Neural crest cell (in vitro differentiated cells): ENCODE results near the gene PDE11A. TPM values are rescaled to one million over a fixed set of nuclear protein-coding genes. Genes with fewer than 3 reads are reported as not detected.

Experiments used
- DNase-seq: peaks from one replicate; pipeline ENCODE4 v3.0.0; 2021; ENCODE audit warnings: low read depth, mixed read lengths, low spot score
- H3K27ac Mint-ChIP-seq: one replicate; pipeline ENCODE4 v1.8.0; 2021; ENCODE audit warnings: mild to moderate bottlenecking, mixed read lengths; ENCODE audit not compliant: unreplicated experiment
- H3K27me3 Mint-ChIP-seq: 2 replicates; pipeline ENCODE4 v1.8.0; 2021; ENCODE audit warnings: low read depth, mild to moderate bottlenecking, mixed read lengths
- H3K36me3 Mint-ChIP-seq: 2 replicates; pipeline ENCODE4 v1.8.0; 2021; ENCODE audit warnings: low read depth, mild to moderate bottlenecking, mixed read lengths
- H3K4me1 Mint-ChIP-seq: 2 replicates; pipeline ENCODE4 v1.8.0; 2021; ENCODE audit warnings: mixed read lengths
- H3K4me3 Mint-ChIP-seq: one replicate; pipeline ENCODE4 v1.8.0; 2021; ENCODE audit warnings: mild to moderate bottlenecking, mixed read lengths
- H3K9me3 Mint-ChIP-seq: 2 replicates; pipeline ENCODE4 v1.8.0; 2021; ENCODE audit warnings: mixed read lengths
- total RNA-seq: library from RNA; stranded (reverse); gene quantifications from 2 replicates; pipeline ENCODE4 v1.2.1, GENCODE V29; 2021
- TF ChIP-seq, protein P1 (sequence below): fragments of 200-600 bp; sonication (generic); conservative IDR thresholded peaks from 2 replicates; pipeline ENCODE4 v1.5.0; 2021; ENCODE audit warnings: antibody characterized with exemption, mild to moderate bottlenecking

Gene PDE11A
- total RNA-seq, 1 donor from 2014 or later = 0.28 TPM

DNA sequence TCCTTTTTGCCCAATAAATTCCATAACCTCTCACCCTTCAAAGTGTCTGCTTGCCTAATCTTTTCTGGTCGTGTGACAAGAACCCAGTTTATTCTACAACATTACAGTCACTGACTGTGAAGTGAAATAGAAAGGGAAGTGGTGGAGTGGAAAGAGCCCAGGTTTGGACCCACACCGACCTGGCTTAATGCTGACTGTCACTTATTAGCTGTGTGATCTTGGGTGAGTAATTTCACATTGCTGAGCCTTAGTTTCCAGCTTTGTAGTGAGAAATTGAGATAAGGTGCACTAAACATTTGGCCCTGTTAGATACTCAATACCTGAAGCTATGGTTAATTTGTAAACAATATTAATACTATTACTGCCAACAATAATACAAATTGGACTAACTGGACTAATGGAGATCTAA, 388.9 kb downstream of the PDE11A start:
- Mint-ChIP-seq H3K27ac (no peak overlapping the region), H3K9me3 (no peaks in the 10 kb centered on the region), H3K4me1 (no peaks in the 10 kb centered on the region), H3K27me3 (no peaks in the 10 kb centered on the region), H3K36me3 (no peaks in the 10 kb centered on the region), H3K4me3 (no peak overlapping the region)
- TF ChIP-seq, protein P1, sequence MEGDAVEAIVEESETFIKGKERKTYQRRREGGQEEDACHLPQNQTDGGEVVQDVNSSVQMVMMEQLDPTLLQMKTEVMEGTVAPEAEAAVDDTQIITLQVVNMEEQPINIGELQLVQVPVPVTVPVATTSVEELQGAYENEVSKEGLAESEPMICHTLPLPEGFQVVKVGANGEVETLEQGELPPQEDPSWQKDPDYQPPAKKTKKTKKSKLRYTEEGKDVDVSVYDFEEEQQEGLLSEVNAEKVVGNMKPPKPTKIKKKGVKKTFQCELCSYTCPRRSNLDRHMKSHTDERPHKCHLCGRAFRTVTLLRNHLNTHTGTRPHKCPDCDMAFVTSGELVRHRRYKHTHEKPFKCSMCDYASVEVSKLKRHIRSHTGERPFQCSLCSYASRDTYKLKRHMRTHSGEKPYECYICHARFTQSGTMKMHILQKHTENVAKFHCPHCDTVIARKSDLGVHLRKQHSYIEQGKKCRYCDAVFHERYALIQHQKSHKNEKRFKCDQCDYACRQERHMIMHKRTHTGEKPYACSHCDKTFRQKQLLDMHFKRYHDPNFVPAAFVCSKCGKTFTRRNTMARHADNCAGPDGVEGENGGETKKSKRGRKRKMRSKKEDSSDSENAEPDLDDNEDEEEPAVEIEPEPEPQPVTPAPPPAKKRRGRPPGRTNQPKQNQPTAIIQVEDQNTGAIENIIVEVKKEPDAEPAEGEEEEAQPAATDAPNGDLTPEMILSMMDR = no peak
- no peak for DNase-seq

DNA sequence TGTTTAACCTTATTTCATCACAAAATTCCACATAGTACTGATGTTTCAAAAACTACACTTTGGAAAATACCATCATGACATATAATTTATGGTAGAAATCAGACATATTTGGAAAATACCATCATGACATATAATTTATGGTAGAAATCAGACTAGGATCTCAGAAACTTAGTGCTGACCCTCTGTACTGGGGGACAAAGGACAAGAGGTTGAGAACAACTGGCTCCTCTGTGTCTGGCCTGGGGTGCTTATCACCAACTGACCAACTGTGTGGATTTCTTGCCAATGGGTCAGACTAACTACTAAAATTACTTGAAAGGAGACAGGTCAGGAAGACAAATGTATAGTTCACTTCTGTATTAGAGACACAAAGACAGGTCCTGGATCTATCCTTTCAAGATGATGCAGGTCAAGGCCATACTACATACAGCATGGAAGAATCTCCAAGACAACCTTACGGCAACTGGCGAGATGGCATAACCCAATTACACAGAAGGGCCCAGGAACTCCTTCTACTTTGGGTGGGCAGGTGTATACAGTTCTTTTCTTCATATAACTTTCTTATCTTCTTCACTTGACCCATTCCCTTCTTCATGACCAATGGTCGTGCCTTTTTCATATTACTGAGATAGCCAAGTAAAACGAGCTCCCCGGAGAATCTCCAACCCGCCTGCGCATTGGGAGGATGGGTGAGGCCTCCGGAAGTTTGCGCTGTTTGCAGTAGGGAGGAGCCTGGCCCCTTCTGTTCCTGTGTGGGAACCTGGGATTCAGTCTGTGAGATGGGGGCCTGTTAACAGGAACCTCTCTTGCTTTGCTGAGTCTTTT, 389.5 kb downstream of the PDE11A start:
- H3K27ac Mint-ChIP-seq = no peak overlapping the region

DNA sequence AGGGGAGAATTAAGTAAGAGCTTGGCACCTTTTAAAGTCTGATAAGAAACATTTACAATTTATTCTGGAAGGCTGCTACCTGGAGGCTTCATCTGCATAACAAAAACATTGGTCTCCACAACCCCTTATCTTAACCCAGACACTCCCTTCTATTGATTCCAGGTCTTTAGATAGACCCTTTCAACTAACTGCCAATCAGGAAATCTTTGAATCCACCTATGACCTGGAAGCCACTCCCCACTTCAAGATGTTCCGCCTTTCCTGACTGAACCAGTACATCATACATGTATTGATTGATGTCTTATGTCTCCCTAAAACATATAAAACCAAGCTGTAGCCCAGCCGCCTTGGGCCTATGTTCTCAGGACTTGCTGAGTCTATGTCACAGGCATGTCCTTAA, 390.6 kb downstream of the PDE11A start:
- TF ChIP-seq, protein P1 = no peak
- no peaks in the 10 kb centered on the region for H3K36me3 Mint-ChIP-seq
- H3K4me1 Mint-ChIP-seq = no peaks in the 10 kb centered on the region
- no peaks in the 10 kb centered on the region for H3K9me3 Mint-ChIP-seq
- peaks cover 2% of the 10 kb centered on the region for H3K27me3 Mint-ChIP-seq
- no peak overlapping the region for H3K4me3 Mint-ChIP-seq
- no peak for DNase-seq
- no peak overlapping the region for H3K27ac Mint-ChIP-seq

More for the DNA sequence above, 389.5 kb downstream of the PDE11A start:
- H3K36me3 Mint-ChIP-seq = no peaks in the 10 kb centered on the region
- TF ChIP-seq, protein P1 = no peak
- DNase-seq = no peak
- no peaks in the 10 kb centered on the region for H3K9me3 Mint-ChIP-seq
- no peaks in the 10 kb centered on the region for H3K27me3 Mint-ChIP-seq
- H3K4me3 Mint-ChIP-seq = no peak overlapping the region
- no peaks in the 10 kb centered on the region for H3K4me1 Mint-ChIP-seq

DNA sequence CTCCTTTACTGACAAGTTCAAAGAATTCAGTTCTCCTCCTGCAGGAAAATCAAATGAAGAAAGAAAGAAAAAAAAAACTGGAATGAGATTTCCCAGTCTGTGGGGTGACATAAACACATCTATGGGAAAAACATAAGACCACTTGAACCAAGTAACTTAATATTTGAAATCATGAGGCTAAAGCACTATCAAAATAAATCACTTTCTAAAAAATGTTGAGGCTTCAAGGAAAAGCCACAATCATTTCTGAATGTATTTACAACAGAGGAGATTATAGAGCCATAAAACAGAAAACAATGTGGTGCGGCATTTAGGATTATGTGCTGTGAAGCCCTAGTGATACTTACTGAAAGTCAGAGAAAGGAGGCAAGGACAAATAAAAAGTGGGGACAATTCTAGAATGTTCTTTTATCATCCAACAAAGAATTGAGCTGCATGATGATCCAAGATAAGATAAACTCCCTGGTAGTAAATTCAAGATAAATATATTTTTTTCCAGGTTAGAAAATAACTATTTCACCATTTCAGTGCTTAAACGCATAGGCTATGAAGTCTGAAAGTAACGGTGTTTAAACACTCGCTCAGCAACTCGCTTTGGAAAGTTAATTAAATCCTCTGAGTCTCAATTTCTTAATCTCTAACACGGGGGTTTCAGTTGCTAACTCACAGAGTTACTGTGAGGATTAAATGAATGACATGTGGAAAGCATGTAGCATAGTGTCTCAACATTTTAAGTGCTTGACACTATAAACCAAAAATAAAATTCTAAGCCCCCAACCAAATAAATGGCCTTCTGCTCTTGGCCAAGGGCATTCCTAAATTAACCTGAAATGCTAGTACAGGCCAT, 391.5 kb downstream of the PDE11A start:
- no peaks in the 10 kb centered on the region for H3K9me3 Mint-ChIP-seq
- no peak overlapping the region for H3K4me3 Mint-ChIP-seq
- no peaks in the 10 kb centered on the region for H3K36me3 Mint-ChIP-seq
- H3K27ac Mint-ChIP-seq = no peak overlapping the region
- peaks cover 2% of the 10 kb centered on the region for H3K27me3 Mint-ChIP-seq
- peaks cover 7% of the 10 kb centered on the region for H3K4me1 Mint-ChIP-seq
- TF ChIP-seq, protein P1 = no peak
- no peak for DNase-seq

DNA sequence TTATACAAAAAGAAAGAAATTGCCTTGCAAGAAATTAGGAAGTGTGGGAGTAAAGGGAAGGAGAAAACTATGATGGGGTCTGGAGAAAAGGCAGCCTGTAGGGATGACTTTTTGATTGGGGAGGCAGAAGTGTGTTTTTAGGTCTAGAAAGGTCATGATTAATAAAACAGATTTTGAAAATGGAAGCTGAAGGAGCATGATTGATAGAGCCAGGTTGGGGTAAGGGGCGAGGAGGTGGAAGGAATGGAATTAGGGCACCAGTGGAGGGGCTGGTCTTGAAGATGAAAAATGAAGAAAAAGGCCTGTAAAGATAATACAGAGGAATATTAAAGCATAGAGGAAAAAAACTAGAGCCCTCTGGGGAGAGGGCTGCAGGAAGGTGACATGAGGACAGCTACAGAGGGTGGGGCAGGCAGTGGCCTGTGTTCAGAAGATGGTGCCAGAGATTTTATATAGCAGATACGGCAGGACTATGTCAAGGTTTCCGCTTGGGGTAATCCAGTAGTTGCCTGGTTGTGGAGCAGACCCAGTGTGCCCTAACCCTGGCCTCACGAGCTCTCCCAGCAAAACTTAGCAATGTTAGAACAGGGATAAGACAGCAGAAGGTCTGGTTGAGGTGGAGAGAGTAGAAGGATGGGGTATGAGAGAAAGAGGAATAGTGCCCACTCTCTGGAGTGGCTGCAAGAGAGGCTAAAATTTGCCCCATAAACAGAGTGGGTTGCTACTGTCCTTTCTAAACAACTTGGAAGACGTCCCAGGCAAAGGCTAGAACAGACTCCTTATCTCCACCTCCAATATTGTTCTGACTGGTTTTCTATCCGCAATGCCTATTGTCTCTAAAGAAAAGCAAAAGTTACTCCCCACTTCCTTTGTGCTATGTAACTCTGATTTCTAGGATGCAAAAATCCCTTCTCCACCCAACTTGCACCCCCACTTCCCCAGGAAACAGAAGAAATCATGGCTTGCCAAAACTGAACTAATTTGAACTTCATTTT, 392.7 kb downstream of the PDE11A start:
- TF ChIP-seq, protein P1 = no peak
- Mint-ChIP-seq H3K9me3 (no peaks in the 10 kb centered on the region), H3K4me3 (no peak overlapping the region), H3K27me3 (peaks cover 2% of the 10 kb centered on the region), H3K27ac (no peak overlapping the region), H3K4me1 (peaks cover 18% of the 10 kb centered on the region), H3K36me3 (no peaks in the 10 kb centered on the region)
- DNase-seq = no peak
